Measurements from ENCODE around the gene TPPP.
A peak's percentile ranks its signal among the peaks of the same experiment; 100 is the strongest.
"Not testable (repeated sequence)": the region's sequence is repeated elsewhere in the genome, so short reads cannot be mapped to it uniquely, and the experiment has no call there.

The TPPP gene

DNA sequence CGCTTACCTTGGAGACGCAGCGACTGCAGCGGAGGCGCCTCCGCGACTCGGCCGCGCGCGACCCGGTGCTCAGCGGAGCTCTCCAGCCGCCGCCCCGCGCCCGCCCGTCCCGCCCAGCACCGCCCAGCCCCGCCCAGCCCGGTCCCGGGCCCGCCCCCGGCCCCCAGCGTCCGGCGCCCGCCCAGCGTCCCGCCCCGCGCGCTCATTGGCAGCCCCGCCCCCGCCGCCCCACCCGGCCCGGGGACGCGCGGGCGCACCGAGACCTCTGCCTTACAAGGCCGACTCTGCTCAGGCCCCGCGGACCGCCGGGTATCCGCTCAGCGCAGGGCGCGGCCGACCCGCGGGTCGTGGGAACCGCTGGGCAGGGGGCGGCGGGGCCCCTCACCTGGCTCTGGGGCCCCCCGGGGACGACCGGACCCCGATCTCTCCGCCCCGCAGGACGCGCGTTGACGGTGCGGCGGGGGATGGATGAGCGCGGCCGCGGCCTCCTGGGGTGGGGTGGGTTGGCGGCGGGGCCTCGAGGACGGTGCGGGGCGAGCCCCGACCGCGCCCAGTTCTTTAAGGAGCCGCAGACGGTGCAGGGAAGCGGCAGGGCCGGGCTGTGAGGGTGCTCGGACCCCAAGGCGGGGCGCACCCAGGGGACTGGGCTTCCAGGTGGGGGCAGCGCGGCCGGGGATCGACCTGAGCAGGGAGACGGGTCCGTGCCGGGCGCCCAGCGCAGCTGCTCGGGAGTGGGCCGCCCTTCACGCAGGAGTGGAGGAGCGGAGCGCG, at the start of gene TPPP:
Gene TPPP (minus strand): TSS at position 82 of the 771 bp plus-strand sequence. CDS start 15,292 bp downstream, outside the sequence.
- DNase-seq: peak; percentile 88

DNA sequence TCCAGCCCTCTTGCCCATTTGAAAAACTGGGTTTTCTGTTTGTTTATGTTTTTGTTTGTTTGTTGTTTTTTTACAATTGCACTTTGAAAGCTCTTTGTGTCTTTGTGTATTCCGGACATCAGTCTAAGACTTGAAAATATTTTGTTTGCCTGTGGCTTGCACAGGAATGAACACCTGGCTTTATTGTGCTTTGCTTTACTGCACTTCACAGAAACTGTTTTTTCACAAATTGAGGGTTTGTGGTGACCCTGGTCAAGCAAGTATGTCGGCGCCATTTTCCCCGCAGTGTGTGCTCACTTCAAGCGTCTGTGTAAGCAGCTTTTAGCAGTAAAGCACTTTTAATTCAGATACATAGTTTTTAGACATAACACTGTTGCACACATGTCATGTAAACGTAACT, 49.1 kb upstream of the TPPP start:
- DNase-seq: not testable (repeated sequence)

DNA sequence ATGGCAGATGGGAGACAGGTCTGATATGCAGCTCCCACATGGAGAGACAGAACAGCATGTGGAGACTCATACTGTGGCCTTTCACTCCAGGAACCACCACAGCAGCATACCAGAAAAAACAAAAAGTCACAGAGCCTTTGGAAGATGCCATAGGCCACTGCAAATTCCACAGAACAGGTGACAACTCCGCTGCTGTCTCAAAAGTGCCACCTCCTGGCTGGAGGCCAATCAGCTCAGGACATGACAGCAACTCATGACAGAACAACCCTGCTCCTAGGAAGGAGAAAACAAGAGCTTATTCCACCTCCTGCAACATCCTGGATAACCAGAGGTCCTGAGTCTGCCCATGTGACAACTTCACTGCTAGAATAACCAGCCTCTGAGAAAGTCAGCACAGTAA, 41.0 kb upstream of the TPPP start:
- DNase-seq: not testable (repeated sequence)

DNA sequence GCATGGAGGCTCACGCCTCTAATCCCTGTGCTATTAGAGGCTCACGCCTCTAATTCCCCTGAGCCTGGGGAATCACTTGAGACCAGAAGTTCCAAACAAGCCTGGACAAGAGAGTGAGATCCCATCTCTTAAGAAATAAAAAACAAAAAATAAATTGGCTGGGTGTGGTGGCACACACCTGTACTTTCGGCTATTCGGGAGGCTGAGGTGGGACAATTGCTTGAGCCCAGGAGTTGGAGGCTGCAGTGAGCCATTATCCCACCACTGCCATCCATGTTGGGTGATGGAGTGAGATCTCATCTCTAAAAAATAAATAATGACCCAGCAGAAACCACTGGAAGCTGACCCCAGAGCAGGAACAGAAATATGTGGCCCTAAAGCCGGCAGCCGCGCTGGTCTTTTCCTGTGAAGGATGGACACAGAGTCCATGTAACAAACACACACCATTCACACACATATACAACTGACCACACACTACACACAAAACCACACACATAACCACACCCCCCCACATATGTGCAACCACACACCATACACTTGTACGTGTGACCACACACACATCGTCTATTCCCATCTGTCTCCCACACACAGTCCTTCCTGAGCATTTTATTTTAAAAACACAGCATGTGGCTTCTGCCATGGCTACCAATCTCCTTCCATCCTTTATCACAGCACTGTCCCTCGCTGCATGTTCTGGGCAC, 39.8 kb upstream of the TPPP start:
- not testable (repeated sequence) for DNase-seq

DNA sequence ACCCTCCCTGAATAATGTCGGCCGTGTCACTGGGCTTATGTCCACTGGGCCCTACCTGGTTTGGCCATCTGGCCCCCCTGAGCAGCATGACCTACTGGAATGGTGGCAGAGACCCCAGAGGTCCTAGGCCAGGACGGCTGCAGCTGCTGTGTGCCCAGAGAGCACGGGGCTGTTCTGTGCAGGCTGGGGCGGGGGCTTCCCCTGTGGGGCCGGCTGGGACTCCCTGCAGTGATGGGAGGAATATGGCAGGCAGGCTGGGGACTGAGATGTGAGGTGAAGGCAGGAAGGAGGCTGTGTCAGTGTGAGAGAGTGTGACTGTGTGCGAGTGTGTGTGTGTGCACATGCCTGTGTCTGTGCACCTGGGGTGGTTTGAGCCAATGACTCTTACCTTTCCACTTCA, 36.1 kb upstream of the TPPP start:
- not testable (repeated sequence) for DNase-seq

DNA sequence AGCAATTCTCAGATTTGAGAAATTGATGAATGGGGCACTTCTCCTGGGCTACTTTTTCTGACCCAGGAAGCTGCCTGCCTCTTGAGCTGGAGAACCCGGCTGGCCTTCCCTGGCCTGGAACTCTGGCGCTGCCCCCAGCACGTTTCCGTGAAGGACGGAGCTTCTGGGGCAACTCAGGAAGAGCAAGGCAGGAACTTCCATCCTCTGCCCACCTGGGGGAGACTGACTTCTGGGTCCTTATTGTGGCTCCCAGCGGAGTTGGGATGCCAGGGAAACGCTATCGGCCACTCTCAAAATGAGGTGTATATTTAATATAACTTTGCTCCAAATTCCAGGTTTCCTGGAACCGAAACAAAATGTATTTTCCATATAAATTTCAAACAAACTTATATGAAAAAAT, 33.9 kb upstream of the TPPP start:
- DNase-seq: not testable (repeated sequence)

DNA sequence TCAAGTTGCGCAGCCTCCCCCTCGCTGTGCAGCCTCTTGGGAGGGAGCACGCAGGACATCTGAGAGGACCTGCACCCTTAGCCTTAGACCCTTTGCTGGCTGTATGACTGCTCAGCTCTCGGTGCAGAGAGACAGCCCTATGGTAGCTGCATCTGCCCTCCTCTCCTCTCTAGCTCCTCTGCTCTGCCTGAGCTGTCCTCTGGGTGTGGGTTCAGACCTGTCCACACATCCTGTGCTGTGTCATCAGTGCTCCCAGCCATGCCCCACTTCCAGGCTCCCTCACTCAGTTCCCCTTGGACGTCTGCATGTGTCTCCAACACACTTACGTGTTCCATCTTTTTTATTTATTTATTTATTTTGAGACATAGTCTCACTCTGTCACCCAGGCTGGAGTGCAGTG, 30.7 kb upstream of the TPPP start:
- DNase-seq: not testable (repeated sequence)

DNA sequence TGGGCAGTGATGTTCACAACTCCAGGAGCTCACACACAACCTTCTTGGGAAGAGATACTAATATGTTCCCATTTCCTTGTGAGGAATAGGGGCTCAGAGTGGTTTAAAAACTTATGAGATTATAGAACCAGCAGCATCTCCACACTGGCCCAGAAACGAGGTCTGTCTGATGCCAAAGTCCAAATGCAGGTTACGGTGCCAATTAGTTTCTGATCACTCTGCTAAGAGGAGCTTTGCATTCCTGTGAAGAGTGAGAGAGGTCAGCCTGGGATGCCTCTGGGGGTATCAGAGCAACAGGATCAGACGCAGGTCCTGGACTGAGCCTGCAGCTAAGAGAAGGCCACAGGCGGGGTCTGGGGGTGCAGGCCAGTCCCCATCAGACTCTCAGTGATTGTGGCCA, 30.2 kb upstream of the TPPP start:
- DNase-seq: not testable (repeated sequence)

DNA sequence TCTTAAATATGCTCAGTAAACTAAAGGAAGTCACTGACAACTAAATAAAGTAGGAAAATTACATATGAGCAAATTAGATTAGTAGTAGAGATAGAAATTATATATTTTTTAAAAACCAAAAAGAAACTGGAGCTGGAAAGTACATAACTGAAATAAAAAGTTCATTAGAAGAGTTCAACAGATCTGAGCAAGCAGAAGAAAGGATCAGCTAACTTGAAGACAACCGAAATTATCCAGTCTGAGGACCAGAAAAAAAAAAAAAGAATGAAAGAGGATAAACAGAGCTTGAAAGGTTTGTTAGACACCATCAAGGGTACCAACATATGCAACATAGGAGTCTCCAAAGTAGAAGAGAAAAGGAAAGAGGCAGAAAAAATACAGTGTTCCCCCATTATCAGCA, 26.2 kb upstream of the TPPP start:
- not testable (repeated sequence) for DNase-seq

DNA sequence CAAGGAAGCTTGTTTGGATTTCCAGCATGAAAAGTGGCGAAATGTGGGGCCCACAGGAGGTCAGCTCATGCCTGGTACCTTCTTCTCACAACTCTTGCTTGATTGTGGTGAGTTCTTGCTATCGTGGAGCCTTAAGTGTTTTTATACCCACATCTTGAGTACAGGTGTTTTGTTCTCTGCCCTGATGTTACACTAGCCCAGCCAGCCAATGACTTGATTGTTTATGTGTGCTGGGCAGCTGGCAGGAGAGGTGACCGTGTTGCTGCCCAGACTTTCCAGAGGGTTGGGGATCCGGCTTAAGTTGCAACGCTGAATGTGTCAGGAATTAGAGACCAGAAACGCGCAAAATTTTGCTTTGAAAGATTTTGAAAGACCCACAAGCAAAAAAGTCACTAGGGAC, 24.0 kb upstream of the TPPP start:
- no peak for DNase-seq

DNA sequence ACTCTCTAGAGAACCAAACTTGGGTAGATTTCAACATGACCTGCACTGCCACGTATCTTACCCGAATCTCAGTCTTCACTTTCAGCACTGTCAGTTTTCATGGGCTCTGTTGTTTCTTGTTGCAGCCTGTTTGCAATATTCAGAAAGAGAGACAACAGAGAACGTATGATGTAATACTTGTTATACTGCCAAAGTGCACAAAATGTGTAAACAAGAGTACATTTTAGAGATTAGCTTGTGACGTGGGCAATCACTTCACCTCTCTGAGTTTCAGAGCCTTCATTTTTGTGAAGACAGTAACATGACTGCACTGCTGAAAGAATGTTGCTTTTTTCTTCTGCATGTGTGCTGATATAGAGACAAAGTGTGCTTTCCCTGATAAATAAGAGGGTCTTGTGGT, 23.6 kb upstream of the TPPP start:
- DNase-seq: not testable (repeated sequence)

DNA sequence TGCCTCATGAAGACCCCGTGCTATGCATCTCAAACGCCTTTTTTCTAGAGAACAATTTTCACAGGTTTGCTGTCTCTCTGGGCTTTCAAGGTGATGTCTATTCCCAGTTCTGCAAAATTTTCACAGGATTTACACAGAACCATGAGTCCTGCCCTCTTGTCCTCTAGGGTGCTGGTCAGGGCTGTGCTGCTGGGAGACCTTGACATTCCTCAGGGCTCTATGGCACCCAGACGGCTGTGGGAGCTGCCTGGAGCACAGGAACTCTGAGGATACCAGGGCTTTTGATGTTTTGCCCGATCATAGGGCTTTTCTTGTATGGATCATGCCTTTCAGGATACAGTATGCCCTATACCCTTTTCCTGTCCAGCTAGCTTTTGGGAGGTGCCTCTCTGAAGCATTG, 22.5 kb upstream of the TPPP start:
- DNase-seq: not testable (repeated sequence)

DNA sequence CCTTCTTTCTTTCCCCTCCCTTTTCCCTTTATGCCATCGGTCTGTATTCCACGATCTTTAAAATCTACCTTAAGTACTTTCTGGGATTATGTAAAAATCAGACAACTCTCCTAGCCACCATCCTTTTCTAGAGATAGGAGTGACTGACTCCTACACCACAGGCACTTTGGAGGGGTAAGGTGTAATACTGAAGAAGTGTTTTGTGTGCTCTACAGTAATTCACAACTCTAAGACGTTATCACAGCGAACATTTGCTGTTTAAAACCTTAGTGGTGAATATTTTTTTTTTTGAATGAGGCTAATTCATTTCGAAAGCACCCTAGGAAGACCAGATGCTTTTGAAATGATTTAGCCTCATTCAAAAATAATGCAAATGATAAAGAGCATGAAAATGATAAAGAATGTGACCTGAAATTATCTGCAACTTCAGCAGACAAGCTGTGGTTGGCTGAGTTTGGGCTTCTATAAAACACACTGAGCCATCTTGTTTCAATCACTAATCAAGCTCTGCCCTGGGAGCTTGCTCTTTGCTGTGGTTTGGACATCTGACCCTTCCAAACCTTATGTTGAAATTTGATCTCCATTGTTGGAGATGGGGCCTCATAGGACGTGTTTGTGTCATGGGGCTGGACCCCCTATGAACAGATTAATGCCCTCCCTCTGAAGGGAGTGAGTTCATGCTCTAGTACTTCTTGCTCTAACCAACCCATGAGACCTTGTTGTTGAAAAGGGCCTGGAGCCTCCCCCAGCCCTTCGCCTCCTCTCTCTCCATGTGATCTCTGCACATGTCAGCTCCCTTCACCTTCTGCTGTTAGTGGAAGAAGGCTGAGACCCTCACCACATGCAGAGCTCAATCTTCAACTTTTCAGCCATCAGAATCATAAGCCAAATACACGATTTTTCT, 21.3 kb upstream of the TPPP start:
- not testable (repeated sequence) for DNase-seq

DNA sequence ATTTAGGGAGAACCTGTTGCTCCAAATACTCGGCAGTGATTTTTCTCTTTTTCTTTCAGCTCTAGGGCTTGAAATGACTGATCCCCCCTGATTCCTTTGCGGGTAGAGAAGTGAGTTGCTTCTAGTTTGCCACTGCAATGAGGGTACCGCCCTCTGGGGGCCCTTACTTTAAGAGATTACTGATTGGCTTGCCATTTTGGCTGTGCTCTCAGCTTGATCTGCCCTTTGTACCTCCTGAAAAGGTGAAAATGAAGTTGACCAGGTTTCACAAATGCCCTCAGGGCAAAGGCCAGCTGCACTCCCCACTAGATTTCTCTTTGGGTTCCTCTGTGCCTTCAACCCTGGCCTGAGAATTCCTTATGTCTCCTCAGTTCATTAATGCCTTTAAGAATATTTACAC, 20.5 kb upstream of the TPPP start:
- not testable (repeated sequence) for DNase-seq

DNA sequence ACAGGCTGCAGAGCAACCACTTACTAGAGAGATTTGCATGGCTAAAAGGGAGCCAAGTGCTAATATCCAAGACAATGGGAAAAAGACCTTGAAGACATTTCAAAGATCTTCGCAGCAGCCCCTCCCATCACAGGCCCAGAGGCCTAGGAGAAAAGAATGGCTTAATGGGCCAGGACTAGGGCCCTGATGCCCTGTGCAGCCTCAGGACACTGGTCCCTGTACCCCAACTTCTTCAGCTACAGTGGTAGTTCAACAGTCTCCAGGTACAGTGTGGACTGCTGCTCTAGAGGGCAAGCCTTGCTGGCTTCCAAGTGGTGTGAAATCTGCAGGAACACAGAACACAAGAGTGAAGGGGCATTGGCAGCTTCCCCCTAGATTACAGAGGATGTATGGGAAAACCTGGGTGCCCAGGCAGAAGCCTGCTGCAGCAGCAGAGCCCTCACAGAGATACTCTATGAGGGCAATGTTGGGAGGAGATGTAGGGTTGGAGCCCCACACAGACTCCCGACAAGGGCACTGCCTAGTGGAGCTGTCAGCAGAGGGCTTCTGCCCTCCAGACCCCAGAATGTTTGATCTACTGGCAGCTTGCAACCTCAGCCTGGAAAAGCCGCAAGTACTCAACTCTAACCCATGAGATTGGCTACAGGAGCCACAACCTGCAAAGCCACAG, 15.8 kb upstream of the TPPP start:
- not testable (repeated sequence) for DNase-seq

DNA sequence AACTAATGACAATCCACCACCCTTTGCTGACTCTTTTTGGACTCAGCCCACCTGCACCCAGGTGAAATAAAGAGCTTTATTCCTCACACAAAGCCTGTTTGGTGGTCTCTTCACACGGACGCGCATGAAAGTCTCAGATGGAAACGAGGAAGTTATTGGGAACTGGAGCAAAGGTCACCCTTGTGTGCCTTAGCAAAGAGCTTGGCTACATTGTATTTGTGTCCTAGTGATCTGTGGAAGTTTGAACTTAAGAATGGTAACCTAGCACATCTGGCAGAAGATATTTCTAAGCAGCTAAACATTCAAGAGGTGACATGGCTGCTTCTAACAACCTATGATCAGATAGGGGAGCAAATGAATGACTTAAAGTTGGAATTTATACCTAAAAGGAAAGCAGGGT, 15.2 kb upstream of the TPPP start:
- not testable (repeated sequence) for DNase-seq

DNA sequence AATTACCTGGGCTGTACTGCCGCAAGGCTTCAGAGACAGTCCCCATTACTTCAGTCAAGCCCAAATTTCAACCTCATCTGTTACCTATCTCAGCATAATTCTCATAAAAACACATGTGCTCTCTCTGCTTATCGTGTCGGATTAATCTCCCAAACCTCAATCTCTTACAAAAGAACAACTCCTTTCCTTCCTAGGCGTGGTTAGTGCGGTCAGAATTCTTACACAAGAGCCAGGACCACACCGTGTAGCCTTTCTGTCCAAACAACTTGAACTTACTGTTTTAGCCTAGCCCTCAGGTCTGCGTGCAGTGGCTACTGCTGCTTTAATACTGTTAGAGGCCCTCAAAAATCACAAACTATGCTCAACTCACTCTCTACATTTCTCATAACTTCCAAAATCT, 13.0 kb upstream of the TPPP start:
- DNase-seq: not testable (repeated sequence)

DNA sequence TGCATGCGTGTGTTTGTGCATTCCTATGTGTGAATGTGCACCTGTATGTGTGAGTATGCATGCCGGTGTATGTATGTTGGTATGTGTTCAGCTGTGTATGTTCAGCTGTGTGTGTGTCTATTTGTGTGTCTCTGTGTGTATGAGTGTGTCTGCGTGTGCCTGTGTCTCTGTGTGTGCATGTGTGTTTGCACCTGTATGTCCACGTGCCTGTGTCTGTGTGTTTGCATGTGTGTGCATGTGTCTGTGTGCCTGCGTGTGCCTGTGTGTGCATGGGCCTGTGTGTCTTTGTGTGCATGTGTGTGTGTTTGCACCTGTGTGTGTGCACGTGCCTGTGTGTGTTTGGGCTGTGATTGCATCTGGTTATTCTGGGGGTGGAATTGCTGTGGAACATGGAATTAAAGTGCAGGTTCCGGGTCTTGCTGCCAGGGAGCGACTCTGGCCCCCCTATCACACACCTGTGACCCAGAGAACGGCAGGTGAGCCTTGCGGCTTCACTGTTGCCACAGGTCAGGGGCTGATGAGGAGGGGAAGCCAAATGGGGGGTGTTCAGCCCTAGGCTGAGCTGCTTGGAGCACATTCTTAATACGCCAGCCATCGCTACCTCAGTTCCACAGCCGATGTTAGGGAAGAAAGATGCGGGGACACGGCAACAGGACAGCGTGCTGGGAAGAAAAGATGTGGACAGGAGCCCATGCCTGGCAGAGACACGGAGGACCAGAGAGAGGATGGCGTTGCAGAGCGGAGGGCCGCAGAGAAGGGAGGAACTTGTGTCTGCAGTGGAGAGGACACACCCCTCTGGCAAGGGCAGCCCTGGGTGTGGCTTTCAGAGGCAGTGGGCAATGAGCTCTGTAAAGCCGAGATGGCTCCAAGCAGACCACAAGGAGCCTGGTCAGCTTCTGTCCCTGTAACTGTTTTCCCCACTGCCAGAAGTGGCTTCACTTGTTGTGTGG, 3.9 kb upstream of the TPPP start:
- DNase-seq: not testable (repeated sequence)

DNA sequence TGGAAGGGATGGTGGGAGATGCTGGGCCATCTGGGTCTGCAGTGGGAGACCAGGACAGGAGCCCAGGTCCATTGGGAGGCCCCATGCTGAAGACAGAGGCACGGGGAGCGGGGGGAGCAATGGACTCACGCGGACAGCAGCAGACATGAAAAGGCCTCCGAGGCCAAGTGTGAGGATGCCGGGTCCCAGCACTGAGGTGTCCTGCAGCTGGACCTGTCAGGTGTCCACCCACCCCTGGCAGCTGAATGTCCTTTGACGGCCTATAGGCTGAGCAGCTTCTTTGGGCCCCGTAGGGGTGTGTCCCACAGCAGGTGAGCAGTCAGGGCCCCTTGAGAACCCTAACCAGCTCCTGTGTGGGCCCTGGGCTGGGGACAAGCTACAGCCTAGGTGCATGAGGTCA, 3.0 kb upstream of the TPPP start:
- not testable (repeated sequence) for DNase-seq

DNA sequence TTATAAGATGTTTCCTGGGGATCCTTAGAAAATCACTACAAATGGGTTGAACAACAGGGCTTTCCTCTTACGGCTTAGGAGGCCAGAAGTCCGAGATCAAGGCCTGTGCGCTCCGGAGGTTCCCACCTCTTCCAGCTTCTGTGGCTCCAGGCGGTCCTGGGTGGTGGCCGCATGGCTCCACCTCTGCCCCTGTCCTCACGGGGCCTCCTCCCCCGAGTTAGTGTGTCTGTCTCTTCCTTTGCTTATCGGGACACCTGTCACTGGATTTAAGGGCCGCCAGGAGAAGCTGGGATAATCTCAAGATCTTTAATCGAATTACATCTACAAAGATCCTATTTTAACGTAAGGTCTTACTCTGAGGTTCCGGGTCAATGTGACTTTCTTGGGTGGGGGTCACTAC, 2.3 kb upstream of the TPPP start:
- DNase-seq: not testable (repeated sequence)

DNA sequence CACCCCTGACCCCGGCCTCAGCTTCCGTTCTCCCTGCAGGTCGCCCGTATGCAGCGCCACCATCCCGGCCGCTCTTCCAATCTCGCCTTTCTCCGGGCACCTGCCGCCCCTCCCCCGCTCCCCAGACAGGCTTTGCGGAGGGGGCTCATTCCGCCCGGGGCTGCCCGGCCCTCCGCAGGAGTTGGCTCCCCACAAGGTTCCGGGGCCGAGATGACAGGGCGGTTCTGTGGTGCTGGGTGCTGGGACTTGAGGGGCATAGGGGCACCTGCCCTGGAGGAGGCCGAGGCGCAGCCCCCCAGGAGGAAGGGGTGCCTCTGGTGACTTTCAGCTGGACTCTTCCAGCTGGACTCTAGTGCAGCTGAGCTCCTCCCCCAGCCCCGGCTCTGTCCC, 885 bp upstream of the TPPP start:
- DNase-seq: not testable (repeated sequence)

Measured in stimulated activated naive CD4-positive, alpha-beta T cell treated with Interleukin-2 at 50 U/mL for 16 hours (primary cell).